Activated CD8-positive, alpha-beta memory T cell treated with anti-CD3 and anti-CD28 coated beads for 1 hour (primary cell): ENCODE measurements around the gene CCDC121.

Experiments
- DNase-seq, 2 donors: peaks; one replicate each; pipeline ENCODE4 v3.0.0-alpha.2; 2020; ENCODE audit warnings: low read depth in 1 of 2; ENCODE audit errors: extremely low read depth in 1 of 2

Gene CCDC121

GRCh38 chr2:27582695-27583389, 46.0 kb downstream of the CCDC121 start, which contains the start of gene ZNF512:
ZNF512 (plus strand) TSS chr2:27583042; CDS start chr2:27583113, 71 bp downstream.
- DNase-seq = peak; percentile 57 to 60

GRCh38 chr2:27582129-27582694, 46.6 kb downstream of the CCDC121 start:
- DNase-seq = no peak

DNA sequence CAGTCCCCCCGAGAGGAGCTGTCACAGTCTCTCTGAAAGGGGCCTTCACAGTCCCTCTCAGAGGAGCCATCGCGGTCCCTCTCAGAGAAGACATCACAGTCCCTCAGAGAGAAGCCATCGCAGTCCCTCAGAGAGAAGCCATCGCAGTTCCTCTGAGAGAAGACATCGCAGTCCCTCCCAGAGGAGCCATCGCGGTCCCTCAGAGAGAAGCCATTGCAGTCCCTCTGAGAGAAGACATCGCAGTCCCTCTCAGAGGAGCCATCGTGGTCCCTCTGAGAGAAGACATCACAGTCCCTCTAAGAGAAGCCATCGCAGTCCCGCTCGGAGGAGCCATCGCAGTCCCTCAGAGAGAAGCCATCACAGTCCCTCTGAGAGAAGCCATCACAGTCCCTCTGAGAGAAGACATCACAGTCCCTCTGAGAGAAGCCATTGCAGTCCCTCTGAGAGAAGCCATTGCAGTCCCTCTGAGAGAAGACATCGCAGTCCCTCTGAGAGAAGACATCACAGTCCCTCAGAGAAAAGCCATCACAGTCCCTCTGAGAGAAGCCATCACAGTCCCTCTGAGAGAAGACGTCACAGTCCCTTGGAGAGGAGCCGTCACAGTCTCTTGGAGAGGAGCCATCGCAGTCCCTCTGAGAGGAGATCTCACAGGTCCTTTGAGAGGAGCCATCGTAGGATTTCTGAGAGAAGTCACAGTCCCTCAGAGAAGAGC, 47.2 kb downstream of the CCDC121 start:
- DNase-seq = no peak
